Measurements from ENCODE around the gene MEOX1.

Gene MEOX1

DNA sequence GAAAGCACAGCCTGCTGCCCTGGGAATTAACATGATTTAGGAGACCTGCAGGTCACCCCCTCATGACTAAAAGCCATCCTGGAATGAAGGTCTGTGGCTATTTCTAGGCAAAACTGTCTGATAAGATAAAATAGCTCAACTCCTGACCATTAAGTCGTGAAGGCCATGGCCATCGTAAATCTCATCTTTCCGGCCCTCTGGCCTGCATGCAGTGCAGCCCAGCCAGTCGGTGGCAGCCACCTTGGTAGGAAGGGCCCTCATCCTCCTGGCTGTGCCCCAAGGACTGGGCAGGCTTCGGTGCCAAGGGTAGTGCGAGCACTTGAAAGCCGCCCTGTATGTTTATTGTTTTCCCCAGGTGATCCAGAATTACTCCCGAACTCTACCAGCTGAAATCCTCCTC, 18.2 kb upstream of the MEOX1 start:
- no peak for DNase-seq

DNA sequence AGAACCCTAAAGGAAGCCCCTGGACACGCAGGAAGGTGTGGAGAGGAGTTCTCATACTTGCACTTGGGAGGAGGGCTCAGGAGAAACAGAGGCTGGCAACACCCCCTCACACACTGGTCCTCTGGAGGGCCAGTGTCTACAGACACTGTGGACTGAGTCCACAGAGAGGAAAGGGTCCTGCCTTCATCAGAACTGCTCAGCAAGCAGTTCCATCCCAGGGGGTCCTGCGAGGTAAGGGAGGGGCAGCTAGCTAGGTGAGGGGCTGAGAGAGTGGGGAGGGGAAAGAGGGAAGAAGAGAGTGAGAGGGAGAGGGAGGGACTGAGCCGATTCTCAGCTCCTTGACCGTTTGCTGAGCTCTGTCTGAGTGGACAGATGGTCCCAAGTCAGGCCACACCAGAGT, 17.7 kb upstream of the MEOX1 start:
- no peak for DNase-seq

GRCh38 chr17:43676471-43676870, 14.7 kb upstream of the MEOX1 start:
- no peak for DNase-seq

GRCh38 chr17:43674394-43674793, 12.7 kb upstream of the MEOX1 start:
- no peak for DNase-seq

DNA sequence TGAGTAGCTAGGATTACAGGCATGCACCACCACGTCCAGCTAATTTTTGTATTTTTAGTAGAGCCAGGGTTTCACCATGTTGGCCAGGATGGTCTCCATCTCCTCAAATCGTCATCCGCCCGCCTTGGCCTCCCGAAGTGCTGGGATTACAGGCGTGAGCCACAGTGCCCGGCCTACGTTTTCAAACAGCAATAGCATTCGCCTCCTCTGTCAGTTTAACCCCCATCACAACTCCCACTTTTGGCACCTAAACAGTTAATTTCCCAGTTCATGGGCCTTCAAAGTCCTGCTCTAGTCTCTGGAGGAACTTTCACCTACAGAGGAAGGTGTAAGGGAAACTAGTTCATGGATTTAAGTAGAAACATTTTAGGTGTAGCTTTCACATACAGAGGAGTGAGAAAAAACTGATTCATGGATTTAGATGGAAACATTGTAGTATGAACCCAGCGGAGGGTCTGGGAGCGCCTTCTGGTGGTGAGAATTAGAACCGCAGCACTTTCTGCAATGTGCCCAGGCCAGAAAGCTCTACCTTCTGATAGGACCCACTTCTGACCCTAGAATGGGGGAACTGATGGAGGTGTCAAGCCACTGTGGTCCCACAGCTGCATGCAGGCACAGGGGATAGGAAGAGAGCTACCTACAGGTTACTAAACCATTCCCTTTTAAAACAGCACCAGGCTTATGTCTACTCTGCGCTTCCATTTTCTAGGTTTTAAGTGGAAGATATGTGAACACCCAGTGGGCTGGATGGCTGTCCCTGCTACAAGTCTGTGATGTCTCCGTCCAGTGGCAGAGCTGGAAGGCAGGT, 12.0 kb upstream of the MEOX1 start:
- peak; percentile 61 to 71 for DNase-seq

DNA sequence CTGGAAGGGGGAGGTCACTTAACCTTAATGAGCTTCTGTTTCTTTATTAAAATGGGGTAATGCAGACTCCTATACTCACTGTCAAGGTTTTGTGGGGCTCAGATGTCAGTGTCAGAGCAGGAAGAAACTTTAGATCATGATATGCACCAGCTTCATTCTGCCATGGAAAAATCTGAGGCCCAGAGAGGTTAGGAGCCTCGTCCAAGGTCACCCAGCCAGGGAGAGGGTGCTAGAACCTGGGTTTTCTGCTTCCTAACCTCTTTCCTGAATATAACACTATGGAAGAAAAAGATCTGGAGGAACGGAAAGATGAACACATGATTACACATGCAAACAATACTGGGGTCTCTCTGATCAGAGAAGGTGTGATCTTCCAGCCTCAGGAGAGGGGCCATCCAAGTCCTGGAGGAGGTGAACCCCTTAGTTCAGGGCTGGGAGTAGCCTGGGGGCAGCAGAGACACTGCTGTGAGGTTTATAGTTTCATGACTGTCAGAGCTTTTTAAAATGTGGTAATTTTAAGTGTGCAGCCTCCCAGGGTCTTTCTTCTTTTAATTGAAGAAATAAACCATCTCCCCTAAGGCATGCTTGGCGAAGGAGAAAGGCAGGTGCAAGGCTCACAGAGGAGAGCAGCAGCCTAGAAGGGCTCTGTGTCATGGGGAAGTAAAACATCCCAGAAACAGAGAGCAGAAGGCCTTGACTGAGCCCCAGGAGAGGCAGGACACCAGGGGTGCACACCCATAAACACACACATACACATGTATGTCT, 10.2 kb upstream of the MEOX1 start:
- no peak for DNase-seq

DNA sequence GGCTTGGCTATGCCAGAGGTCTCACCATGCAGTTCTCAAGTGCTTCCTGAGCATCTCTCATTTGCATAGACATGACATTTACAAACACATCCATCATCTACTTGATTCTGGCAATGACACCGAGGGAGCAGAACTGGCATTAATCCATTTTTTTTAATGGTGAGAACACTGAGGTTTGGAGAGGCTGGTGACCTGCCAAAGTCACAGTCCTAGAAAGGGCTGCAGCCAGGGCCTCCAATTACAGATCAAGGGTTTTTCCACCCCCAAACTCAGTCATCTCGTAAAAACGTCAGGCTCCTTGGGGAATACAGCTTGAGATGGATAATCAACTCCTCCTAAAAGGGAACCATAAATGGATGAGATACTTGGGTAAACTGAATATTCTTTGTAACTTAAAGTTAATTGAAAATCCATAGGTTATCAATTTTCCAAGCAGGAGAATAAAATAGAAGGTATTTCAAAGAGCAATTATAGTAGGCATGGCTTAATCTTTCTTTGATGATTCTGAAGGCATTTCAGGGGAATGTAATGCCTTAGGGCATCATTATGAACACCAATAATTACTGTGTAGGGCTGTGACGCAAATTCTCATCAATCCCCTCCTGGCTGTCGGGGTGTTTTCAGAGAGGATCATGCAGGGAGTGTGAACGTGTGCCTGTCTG, 9.4 kb upstream of the MEOX1 start:
- no peak for DNase-seq

- no peak for DNase-seq
Measured at GRCh38 chr17:43670645-43671030, 8.9 kb upstream of the MEOX1 start.

GRCh38 chr17:43669971-43670644, 8.4 kb upstream of the MEOX1 start:
- DNase-seq: no peak

DNA sequence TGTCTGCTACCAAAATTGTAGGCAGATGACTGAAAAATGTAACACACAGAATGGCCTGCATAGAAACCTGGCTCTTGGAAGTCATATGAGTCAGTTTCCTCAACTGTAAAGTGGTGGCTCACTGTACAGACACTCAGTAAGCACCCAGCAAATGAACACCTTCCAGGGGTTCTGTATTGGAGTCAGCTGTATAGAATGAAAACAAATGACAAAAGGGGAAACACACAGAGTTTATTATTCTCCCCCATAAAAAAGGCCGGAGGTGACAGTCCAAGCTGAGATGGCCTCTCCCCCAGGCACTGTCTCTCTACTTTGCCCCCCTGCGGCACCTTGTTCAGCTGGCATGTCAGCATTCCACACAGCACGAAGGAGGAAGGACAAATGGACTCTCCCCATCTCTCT, 6.2 kb upstream of the MEOX1 start:
- DNase-seq: no peak

GRCh38 chr17:43667506-43667905, 5.8 kb upstream of the MEOX1 start:
- DNase-seq: no peak

- DNase-seq: no peak
Measured at GRCh38 chr17:43665937-43666236, 4.2 kb upstream of the MEOX1 start.

DNA sequence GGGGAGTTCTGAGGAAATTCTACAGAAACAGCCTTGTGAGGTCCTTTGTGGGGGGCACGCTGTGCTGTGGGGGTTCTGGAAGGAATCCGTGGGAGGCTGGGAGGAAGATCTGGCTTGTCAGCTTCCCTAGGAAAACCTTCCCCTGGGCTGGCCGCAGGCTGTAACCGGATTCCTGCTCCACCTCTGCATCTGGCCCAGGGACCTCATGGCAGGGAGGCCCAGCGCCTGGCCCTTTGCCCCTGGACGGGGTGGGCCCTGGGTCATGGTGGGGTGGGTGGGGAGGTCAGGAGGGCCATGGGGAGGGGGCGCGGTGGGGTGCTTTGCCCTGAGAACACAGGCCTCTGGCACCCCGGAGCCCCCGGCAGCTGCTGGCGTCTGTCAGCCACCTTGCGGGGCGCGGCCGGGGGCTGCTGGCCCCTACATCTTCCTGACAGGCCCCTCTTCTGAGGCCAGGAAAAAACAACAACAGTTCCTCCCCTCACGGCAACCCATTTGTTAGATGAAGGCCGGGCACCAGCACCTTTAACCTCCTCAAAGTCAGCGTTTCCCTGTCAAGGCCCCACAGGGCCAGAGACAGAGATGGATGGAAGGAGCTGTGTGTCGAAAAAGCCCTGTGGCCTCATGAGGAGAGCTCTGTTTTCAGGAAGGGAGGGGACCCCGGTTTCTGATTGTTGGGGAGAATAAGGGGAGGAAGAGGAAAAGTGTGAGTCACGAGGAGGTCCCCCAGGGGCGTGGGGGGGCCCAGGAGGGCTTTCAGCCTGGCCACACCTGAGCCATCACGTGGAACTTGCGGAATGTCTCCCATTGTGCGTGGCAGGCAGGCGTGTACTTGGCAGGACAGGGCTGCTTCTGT, 3.6 kb upstream of the MEOX1 start:
- no peak for DNase-seq

- DNase-seq: no peak
Measured at GRCh38 chr17:43664096-43664495, 2.4 kb upstream of the MEOX1 start.

DNA sequence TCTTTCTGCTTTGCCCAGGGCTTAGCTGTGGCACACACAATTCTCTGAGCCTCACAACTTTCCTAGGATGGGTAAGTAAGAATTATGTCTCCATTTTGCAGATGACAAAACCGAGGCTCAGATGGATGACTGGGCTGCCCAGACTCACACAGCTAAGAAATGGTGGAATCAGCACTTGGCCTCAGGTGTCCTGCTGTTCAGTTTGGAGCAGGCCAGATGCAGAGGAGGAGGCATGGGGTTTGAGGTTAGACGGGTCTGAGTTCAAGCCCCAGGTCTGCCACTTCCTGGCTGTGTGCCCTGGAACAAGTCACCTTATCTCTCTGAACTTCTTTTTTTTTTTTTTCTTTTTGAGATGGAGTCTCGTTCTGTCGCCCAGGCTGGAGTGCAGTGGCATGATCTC, 1.7 kb upstream of the MEOX1 start:
- DNase-seq: no peak

DNA sequence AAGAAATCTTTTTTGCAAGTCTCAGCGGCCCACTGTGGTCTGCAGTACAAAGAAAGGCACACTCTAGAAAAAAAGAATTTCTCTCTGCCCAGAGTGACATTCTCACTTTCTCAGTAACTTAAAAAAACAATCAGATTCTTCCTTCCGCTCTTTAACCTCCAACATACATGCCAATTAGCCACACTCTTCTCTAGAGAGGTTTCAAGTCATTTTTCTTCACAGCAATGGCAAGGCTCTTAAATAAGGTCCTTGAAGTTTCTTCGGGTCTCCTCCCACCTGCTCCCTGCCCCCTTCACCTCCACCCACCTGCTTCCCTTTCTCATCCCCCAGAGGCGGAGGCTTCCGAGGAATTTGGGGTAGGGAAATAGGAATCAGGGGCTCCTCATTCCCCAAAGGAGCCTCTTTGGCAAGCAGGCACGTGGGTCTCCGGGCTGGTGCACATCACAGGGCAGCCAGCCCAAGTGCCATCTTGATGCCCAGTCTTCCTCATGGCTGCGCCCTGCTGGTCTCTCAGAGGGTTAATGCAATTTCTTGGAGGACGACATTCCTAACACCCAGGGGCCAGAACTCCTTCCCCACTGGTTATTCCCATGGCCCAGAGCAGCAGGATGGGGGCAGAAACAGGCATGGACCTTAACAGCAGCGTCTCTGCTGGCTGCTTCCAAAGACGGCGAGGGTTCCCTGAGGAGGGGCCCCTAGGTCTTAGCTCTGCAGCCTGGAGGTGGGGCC, 855 bp upstream of the MEOX1 start:
- no peak for DNase-seq

GRCh38 chr17:43660816-43661493, 767 bp downstream of the MEOX1 start:
- peak in 1 of 2 experiments; percentile 15 for DNase-seq

DNA sequence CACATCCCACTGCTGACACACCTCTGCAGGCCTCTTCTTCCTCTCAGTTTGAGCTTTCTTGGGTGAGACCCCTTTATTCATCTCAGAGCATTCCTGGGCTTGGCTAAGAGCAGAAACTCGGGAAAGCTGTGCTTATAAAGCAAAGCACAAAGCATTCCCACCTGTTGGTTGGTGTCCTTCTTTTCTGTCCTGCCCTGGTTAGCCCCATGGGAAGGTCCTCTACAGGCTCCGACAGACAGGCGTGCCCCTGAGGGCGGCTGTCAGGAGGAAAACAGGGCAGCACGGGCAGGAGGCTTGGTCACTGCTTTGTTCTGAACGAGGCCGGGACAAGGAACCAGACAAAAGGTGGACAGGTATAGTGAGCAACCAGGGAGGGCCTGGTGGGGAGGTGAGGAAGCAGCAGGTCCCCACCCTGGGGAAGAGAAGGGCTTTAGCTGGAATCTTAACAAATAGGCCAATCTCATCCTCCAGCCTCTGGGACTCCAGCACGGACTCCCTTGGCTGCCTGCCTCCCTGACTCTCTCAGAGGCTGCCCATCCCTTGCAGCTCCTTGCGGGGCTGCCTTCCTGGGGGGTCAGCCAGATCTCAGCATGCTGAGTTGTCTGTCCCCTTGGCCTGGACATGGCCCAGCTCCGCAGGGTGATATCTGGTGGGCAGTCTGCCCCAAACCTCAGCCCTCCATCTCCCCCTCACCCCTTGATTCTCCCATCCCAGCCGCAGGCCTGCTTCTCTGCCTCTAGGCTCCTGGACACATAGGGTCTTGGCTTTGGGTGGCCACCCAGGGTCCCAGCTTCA, 1.7 kb downstream of the MEOX1 start:
- DNase-seq: no peak

DNA sequence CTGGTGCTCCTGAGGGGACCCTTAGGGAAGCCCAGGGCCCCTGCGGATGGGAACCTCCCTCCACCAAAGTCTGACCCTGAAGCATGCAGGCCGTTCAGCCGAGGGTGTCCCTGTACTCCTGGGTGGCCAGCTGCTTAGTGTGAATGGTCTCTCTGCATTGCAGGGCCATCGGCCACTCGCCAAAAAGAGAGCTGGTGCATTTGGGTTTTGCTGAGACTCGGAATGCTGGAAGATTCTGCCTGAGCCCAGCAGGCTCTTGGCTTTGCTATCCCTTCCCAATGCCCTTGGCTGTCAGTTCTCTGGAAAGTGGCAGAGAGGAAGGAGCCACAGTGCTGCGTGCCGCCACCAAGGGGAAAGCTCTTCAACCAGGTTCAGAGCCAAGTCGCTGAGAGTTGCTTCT, 2.8 kb downstream of the MEOX1 start:
- no peak for DNase-seq

GRCh38 chr17:43655693-43656255, 5.9 kb downstream of the MEOX1 start:
- no peak for DNase-seq

Measured in stimulated activated CD4-positive, alpha-beta T cell treated with anti-CD3 and anti-CD28 coated beads, Interleukin-4, amount 100 ng/mL, for 4 hours (primary cell).